Neural cell (in vitro differentiated cells): ENCODE measurements around the gene NR2F1-AS1. TPM values are rescaled to one million over a fixed set of nuclear protein-coding genes. Genes with fewer than 3 reads are reported as not detected.

Experiments used
- H2AFZ ChIP-seq: fragments of 200-600, 300-800 bp; sonication (generic), shearing (Covaris generic); 2 replicates; pipeline ENCODE4 v1.6.0; 2014; ENCODE audit warnings: low read depth, mild to moderate bottlenecking, antibody characterized with exemption, low read length, moderate library complexity
- H3F3A ChIP-seq: fragments of 200-600 bp; shearing (Covaris generic); 2 replicates; pipeline ENCODE4 v1.6.1; 2016; ENCODE audit warnings: mild to moderate bottlenecking, moderate library complexity, mixed read lengths, antibody characterized with exemption, low read length; ENCODE audit not compliant: insufficient read depth, poor library complexity, severe bottlenecking
- H3K27ac ChIP-seq: fragments of 200-600, 300-800 bp; sonication (generic), shearing (Covaris generic); 2 replicates; pipeline ENCODE4 v1.5.1; 2014; ENCODE audit warnings: mild to moderate bottlenecking, low read length, moderate library complexity
- H3K27me3 ChIP-seq: fragments of 300-800, 200-600 bp; sonication (generic), shearing (Covaris generic); 2 replicates; pipeline ENCODE4 v1.6.0; 2014; ENCODE audit warnings: mild to moderate bottlenecking, low read depth, low read length, moderate library complexity; ENCODE audit not compliant: insufficient read depth
- H3K36me3 ChIP-seq: fragments of 300-800, 200-600 bp; sonication (generic), shearing (Covaris generic); 2 replicates; pipeline ENCODE4 v1.5.1; 2014; ENCODE audit warnings: mild to moderate bottlenecking, antibody characterized with exemption, low read length, moderate library complexity; ENCODE audit not compliant: insufficient read depth
- H3K4me2 ChIP-seq: fragments of 300-800, 200-600 bp; sonication (generic), shearing (Covaris generic); 2 replicates; pipeline ENCODE4 v1.6.0; 2014; ENCODE audit warnings: mild to moderate bottlenecking, low read length
- H3K4me3 ChIP-seq: fragments of 300-800, 200-600 bp; sonication (generic), shearing (Covaris generic); 2 replicates; pipeline ENCODE4 v1.5.1; 2014; ENCODE audit warnings: mild to moderate bottlenecking, low read length, moderate library complexity
- H3K79me2 ChIP-seq: fragments of 200-600 bp; shearing (Covaris generic); replicated peaks from 2 replicates; pipeline ENCODE4 v1.6.0; 2014; ENCODE audit warnings: mild to moderate bottlenecking, low read length, moderate library complexity; ENCODE audit not compliant: insufficient read depth
- H3K9ac ChIP-seq: fragments of 300-800, 200-600 bp; sonication (generic), shearing (Covaris generic); 2 replicates; pipeline ENCODE4 v1.6.1; 2016; ENCODE audit warnings: mild to moderate bottlenecking, low read length, mixed read lengths
- H3K9me2 ChIP-seq: fragments of 200-600 bp; shearing (Covaris generic); 2 replicates; pipeline ENCODE4 v1.6.1; 2016; ENCODE audit warnings: mild to moderate bottlenecking, low read length, mixed read lengths; ENCODE audit not compliant: insufficient read depth
- H3K9me3 ChIP-seq: fragments of 200-600, 300-800 bp; sonication (generic), shearing (Covaris generic); 2 replicates; pipeline ENCODE4 v1.6.1; 2016; ENCODE audit warnings: mild to moderate bottlenecking, mixed run types, low read length, moderate library complexity, mixed read lengths
- H4K20me1 ChIP-seq: fragments of 200-600 bp; shearing (Covaris generic); 2 replicates; pipeline ENCODE4 v1.6.1; 2016; ENCODE audit warnings: mild to moderate bottlenecking, mixed run types; ENCODE audit not compliant: insufficient read depth
- EP300 ChIP-seq: fragments of 450-650 bp; conservative IDR thresholded peaks from 2 replicates; pipeline ENCODE4 v1.6.1; 2014; ENCODE audit warnings: antibody characterized with exemption, mild to moderate bottlenecking, moderate library complexity; ENCODE audit not compliant: poor library complexity, severe bottlenecking
- EZH2 ChIP-seq: fragments of 200-600, 300-800 bp; shearing (Covaris generic), sonication (generic); IDR thresholded peaks from 2 replicates; pipeline ENCODE4 v1.6.1; 2014; ENCODE audit warnings: antibody characterized with exemption, low read length, borderline replicate concordance, mild to moderate bottlenecking; ENCODE audit not compliant: insufficient read depth, poor library complexity, severe bottlenecking
- MXI1 ChIP-seq: fragments of 450-650 bp; conservative IDR thresholded peaks from 2 replicates; pipeline ENCODE4 v1.6.1; 2014; ENCODE audit warnings: antibody characterized with exemption, mild to moderate bottlenecking; ENCODE audit not compliant: poor library complexity, severe bottlenecking
- POLR2AphosphoS5 ChIP-seq: IDR thresholded peaks from 2 replicates; pipeline ENCODE4 v1.6.1; 2012
- RAD21 ChIP-seq: fragments of 450-650 bp; conservative IDR thresholded peaks from 2 replicates; pipeline ENCODE4 v1.6.1; 2014; ENCODE audit warnings: antibody characterized with exemption, mild to moderate bottlenecking, moderate library complexity
- SMC3 ChIP-seq: fragments of 450-650 bp; conservative IDR thresholded peaks from 2 replicates; pipeline ENCODE4 v1.6.1; 2014; ENCODE audit warnings: antibody characterized with exemption, mild to moderate bottlenecking, moderate library complexity; ENCODE audit not compliant: poor library complexity
- TAF1 ChIP-seq: IDR thresholded peaks from 2 replicates; pipeline ENCODE4 v1.6.1; 2012; ENCODE audit warnings: low read depth
- polyA plus RNA-seq: library from polyadenylated mRNA; depleted of rRNA; stranded (reverse); fragments of >200 nt; gene quantifications from 2 replicates; pipeline ENCODE4 v1.2.3, GENCODE V29; 2014
- TF ChIP-seq, protein P1 (sequence below): fragments of 450-650 bp; IDR thresholded peaks from 2 replicates; pipeline ENCODE4 v1.5.1; 2014; ENCODE audit warnings: antibody characterized with exemption, mild to moderate bottlenecking, moderate library complexity; ENCODE audit not compliant: poor library complexity, severe bottlenecking
- TF ChIP-seq, protein P2 (sequence below): IDR thresholded peaks from 2 replicates; pipeline ENCODE4 v1.6.1; 2012; ENCODE audit warnings: borderline replicate concordance

NR2F1-AS1 gene
- polyA plus RNA-seq, 1 donor from 2014 or later: 0.24 TPM

DNA sequence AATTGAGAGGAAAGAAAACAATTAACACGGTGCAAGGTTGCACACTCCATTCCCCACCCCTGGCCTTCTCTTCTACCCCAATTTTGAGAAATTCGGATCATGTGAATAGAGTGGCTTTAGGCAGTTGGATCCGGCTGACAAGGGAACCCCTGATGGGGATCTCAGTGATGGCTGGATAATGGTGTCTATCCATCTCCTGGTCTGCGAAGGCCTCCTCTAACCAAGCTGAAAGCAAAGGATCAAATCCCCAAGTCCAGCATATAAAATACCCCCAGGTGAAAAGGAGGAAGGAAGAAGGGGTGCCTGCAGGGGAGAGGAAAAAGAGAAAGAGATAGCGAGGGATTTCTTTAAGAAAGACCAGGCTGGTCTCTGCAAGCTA is 18.0 kb upstream of the NR2F1-AS1 start:
- no peak for TF ChIP-seq MXI1
- TF ChIP-seq TAF1: no peak
- no peak for TF ChIP-seq EP300
- TF ChIP-seq EZH2: no peak
- no peak for TF ChIP-seq RAD21
- TF ChIP-seq, protein P1, sequence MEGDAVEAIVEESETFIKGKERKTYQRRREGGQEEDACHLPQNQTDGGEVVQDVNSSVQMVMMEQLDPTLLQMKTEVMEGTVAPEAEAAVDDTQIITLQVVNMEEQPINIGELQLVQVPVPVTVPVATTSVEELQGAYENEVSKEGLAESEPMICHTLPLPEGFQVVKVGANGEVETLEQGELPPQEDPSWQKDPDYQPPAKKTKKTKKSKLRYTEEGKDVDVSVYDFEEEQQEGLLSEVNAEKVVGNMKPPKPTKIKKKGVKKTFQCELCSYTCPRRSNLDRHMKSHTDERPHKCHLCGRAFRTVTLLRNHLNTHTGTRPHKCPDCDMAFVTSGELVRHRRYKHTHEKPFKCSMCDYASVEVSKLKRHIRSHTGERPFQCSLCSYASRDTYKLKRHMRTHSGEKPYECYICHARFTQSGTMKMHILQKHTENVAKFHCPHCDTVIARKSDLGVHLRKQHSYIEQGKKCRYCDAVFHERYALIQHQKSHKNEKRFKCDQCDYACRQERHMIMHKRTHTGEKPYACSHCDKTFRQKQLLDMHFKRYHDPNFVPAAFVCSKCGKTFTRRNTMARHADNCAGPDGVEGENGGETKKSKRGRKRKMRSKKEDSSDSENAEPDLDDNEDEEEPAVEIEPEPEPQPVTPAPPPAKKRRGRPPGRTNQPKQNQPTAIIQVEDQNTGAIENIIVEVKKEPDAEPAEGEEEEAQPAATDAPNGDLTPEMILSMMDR: no peak
- TF ChIP-seq, protein P2, sequence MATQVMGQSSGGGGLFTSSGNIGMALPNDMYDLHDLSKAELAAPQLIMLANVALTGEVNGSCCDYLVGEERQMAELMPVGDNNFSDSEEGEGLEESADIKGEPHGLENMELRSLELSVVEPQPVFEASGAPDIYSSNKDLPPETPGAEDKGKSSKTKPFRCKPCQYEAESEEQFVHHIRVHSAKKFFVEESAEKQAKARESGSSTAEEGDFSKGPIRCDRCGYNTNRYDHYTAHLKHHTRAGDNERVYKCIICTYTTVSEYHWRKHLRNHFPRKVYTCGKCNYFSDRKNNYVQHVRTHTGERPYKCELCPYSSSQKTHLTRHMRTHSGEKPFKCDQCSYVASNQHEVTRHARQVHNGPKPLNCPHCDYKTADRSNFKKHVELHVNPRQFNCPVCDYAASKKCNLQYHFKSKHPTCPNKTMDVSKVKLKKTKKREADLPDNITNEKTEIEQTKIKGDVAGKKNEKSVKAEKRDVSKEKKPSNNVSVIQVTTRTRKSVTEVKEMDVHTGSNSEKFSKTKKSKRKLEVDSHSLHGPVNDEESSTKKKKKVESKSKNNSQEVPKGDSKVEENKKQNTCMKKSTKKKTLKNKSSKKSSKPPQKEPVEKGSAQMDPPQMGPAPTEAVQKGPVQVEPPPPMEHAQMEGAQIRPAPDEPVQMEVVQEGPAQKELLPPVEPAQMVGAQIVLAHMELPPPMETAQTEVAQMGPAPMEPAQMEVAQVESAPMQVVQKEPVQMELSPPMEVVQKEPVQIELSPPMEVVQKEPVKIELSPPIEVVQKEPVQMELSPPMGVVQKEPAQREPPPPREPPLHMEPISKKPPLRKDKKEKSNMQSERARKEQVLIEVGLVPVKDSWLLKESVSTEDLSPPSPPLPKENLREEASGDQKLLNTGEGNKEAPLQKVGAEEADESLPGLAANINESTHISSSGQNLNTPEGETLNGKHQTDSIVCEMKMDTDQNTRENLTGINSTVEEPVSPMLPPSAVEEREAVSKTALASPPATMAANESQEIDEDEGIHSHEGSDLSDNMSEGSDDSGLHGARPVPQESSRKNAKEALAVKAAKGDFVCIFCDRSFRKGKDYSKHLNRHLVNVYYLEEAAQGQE: no peak
- no peak for TF ChIP-seq POLR2AphosphoS5
- TF ChIP-seq SMC3: no peak
- H2AFZ ChIP-seq: no peak overlapping the region
- no peaks in the 10 kb centered on the region for H4K20me1 ChIP-seq
- no peaks in the 10 kb centered on the region for H3K79me2 ChIP-seq
- no peak overlapping the region for H3K4me2 ChIP-seq
- H3K27ac ChIP-seq: no peak overlapping the region
- H3K9me2 ChIP-seq: no peaks in the 10 kb centered on the region
- no peaks in the 10 kb centered on the region for H3F3A ChIP-seq
- no peaks in the 10 kb centered on the region for H3K36me3 ChIP-seq
- peaks cover 100% of the 10 kb centered on the region for H3K27me3 ChIP-seq
- H3K4me3 ChIP-seq: no peak overlapping the region
- peaks cover 13% of the 10 kb centered on the region for H3K9me3 ChIP-seq
- H3K9ac ChIP-seq: no peak overlapping the region

DNA sequence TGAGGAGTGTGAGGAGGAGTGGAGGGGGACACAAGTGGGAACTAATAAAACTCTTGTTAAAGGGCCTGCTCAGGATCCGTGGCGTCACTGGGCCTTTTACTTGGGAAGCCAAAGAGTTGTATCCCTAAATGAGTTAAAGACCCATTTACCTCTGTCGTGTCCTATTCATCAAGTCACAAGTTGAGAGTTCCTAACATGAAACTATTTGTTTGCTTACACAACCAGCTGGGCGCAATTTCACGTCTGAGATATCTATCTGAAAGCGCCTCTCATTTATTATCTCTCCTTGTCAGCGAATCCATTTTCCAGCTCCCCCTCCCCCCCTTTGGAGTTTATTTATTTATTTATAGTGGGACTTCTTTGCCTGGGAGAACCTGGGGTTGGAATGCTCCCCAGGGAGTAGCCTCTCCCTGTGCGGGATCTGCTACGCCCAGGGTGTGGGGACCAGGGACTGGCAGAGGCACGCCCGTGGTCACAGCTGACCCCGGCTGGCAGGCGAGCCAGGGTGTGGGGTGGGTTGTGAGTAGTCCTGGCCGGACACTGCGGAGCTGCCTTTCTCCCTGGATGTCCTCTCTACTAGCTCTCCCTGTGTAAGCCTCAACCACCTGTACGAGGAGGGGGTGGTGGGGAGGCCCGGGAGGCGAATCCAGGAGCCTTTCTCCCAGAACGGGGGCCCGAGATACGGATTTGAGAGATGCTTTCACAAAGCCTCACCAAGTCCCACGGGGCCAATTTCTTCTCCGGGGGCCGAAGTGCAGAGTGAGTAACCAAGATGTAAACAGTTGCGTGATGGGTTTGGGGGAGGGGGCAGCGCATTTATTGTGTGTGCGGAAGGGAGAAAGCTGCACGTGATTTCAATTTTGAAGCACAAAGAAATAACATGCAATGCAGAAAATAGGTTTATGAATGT is 17.3 kb upstream of the NR2F1-AS1 start:
- Histone ChIP-seq H3K9ac (no peak overlapping the region), H3K9me3 (peaks cover 18% of the 10 kb centered on the region), H3K27me3 (peaks cover 100% of the 10 kb centered on the region), H3F3A (no peaks in the 10 kb centered on the region), H3K9me2 (no peaks in the 10 kb centered on the region), H3K4me2 (no peak overlapping the region), H4K20me1 (no peaks in the 10 kb centered on the region), H3K79me2 (no peaks in the 10 kb centered on the region), H2AFZ (no peak overlapping the region), H3K36me3 (no peaks in the 10 kb centered on the region), H3K27ac (no peak overlapping the region), H3K4me3 (no peak overlapping the region)
- TF ChIP-seq EP300: no peak
- TF ChIP-seq SMC3: no peak
- TF ChIP-seq MXI1: no peak
- no peak for TF ChIP-seq RAD21
- TF ChIP-seq, protein P1: no peak
- TF ChIP-seq, protein P2: no peak
- no peak for TF ChIP-seq TAF1
- no peak for TF ChIP-seq EZH2
- TF ChIP-seq POLR2AphosphoS5: no peak
